Measurements from ENCODE around the gene PBRM1. TPM values are rescaled to one million over a fixed set of nuclear protein-coding genes. Genes with fewer than 3 reads are reported as not detected.

The PBRM1 gene
- total RNA-seq, 2 experiments from 2014 or later: 75.7 to 91.1 TPM

- H3K79me2 ChIP-seq (ENCODE audit: insufficient read depth, low read depth, low read length): no peaks in the 10 kb centered on the region
- H3K27ac ChIP-seq (ENCODE audit: low read depth, low read length, poor library complexity, severe bottlenecking): no peak overlapping the region
- H3K9me2 ChIP-seq (ENCODE audit: insufficient read depth, low read length): no peaks in the 10 kb centered on the region
- no peak overlapping the region for H2AFZ ChIP-seq (ENCODE audit: low read length)
- intact Hi-C loops (cut with micrococcal nuclease; ENCODE audit: unreplicated experiment): no loop called here
- H4K20me1 ChIP-seq (ENCODE audit: insufficient read depth, low read length): no peaks in the 10 kb centered on the region
- H3K4me3 ChIP-seq (ENCODE audit: low read depth, low read length, poor library complexity, severe bottlenecking): no peak overlapping the region
- no peaks in the 10 kb centered on the region for H3K36me3 ChIP-seq (ENCODE audit: insufficient read depth, low read length)
- H3K4me1 ChIP-seq (ENCODE audit: insufficient read depth, low read length, poor library complexity, severe bottlenecking): no peaks in the 10 kb centered on the region
- no TSS peak for BruUV-seq (replicated peaks)
- POLR2A ChIA-PET: no interaction called here
- CTCF ChIA-PET (ENCODE audit: unreplicated experiment): no interaction called here
- no peak overlapping the region for H3K4me2 ChIP-seq (ENCODE audit: low read length)
- TF ChIP-seq CTCF (conservative IDR thresholded peaks at IDR 0.05; ENCODE audit: low read length) (no peak), EZH2phosphoT487 (IDR thresholded peaks at IDR 0.05; ENCODE audit: borderline replicate concordance, low read depth, low read length) (no peak)
- no peak for DNase-seq (ENCODE audit: low spot score)
- no peaks in the 10 kb centered on the region for H3K9me3 ChIP-seq (ENCODE audit: low read length)
Observed at GRCh38 chr3:52502808-52503350, 182.8 kb downstream of the PBRM1 start.

GRCh38 chr3:52502001-52502400 is 183.7 kb downstream of the PBRM1 start:
- no peak overlapping the region for H2AFZ ChIP-seq (ENCODE audit: low read length)
- no TSS peak for BruUV-seq (replicated peaks)
- no peak overlapping the region for H3K4me2 ChIP-seq (ENCODE audit: low read length)
- no peak overlapping the region for H3K4me3 ChIP-seq (ENCODE audit: low read depth, low read length, poor library complexity, severe bottlenecking)
- no peak overlapping the region for H3K27ac ChIP-seq (ENCODE audit: low read depth, low read length, poor library complexity, severe bottlenecking)
- no peaks in the 10 kb centered on the region for H3K79me2 ChIP-seq (ENCODE audit: insufficient read depth, low read depth, low read length)
- TF ChIP-seq EZH2phosphoT487 (IDR thresholded peaks at IDR 0.05; ENCODE audit: borderline replicate concordance, low read depth, low read length) (no peak), CTCF (conservative IDR thresholded peaks at IDR 0.05; ENCODE audit: low read length) (no peak)
- POLR2A ChIA-PET: interaction anchor here (0.6 to 0.7 kb wide), 2 partner anchors 35 to 42 kb away, joined by 4 read pairs; no protein-coding TSS in a partner anchor
- no peaks in the 10 kb centered on the region for H3K9me2 ChIP-seq (ENCODE audit: insufficient read depth, low read length)
- H3K4me1 ChIP-seq (ENCODE audit: insufficient read depth, low read length, poor library complexity, severe bottlenecking): no peaks in the 10 kb centered on the region
- DNase-seq (ENCODE audit: low spot score): no peak
- no peaks in the 10 kb centered on the region for H3K9me3 ChIP-seq (ENCODE audit: low read length)
- CTCF ChIA-PET (ENCODE audit: unreplicated experiment): no interaction called here
- no peaks in the 10 kb centered on the region for H4K20me1 ChIP-seq (ENCODE audit: insufficient read depth, low read length)
- no peaks in the 10 kb centered on the region for H3K36me3 ChIP-seq (ENCODE audit: insufficient read depth, low read length)
- intact Hi-C loops (cut with micrococcal nuclease; ENCODE audit: unreplicated experiment): no loop called here

- CTCF ChIA-PET (ENCODE audit: unreplicated experiment): no interaction called here
- no peaks in the 10 kb centered on the region for H3K79me2 ChIP-seq (ENCODE audit: insufficient read depth, low read depth, low read length)
- no peak overlapping the region for H3K4me3 ChIP-seq (ENCODE audit: low read depth, low read length, poor library complexity, severe bottlenecking)
- no peak overlapping the region for H2AFZ ChIP-seq (ENCODE audit: low read length)
- no peaks in the 10 kb centered on the region for H3K4me1 ChIP-seq (ENCODE audit: insufficient read depth, low read length, poor library complexity, severe bottlenecking)
- POLR2A ChIA-PET: interaction anchor here (0.5 kb wide), 1 partner anchor 251 kb away, joined by 5 read pairs; no protein-coding TSS in a partner anchor
- no peaks in the 10 kb centered on the region for H3K9me3 ChIP-seq (ENCODE audit: low read length)
- no peaks in the 10 kb centered on the region for H4K20me1 ChIP-seq (ENCODE audit: insufficient read depth, low read length)
- no peak overlapping the region for H3K27ac ChIP-seq (ENCODE audit: low read depth, low read length, poor library complexity, severe bottlenecking)
- H3K9me2 ChIP-seq (ENCODE audit: insufficient read depth, low read length): no peaks in the 10 kb centered on the region
- intact Hi-C loops (cut with micrococcal nuclease; ENCODE audit: unreplicated experiment): no loop called here
- no peaks in the 10 kb centered on the region for H3K36me3 ChIP-seq (ENCODE audit: insufficient read depth, low read length)
- TF ChIP-seq EZH2phosphoT487 (IDR thresholded peaks at IDR 0.05; ENCODE audit: borderline replicate concordance, low read depth, low read length) (no peak), CTCF (conservative IDR thresholded peaks at IDR 0.05; ENCODE audit: low read length) (no peak)
- no peak overlapping the region for H3K4me2 ChIP-seq (ENCODE audit: low read length)
- BruUV-seq (replicated peaks): no TSS peak
- DNase-seq (ENCODE audit: low spot score): no peak
Observed at GRCh38 chr3:52501046-52501445, 184.7 kb downstream of the PBRM1 start.
